GM19438 (cell line): ENCODE results near the gene C14orf132.

ENCODE experiments used
- ATAC-seq: cut with Tn5 transposase; IDR thresholded peaks from one replicate; pipeline ENCODE4 v1.9.1; 2021; ENCODE audit warnings: low read depth; ENCODE audit not compliant: unreplicated experiment

The C14orf132 gene

GRCh38 chr14:96081767-96082400 lies 42.7 kb downstream of the C14orf132 start:
- ATAC-seq, result no peak

GRCh38 chr14:96082420-96083300 lies 43.5 kb downstream of the C14orf132 start:
- no peak for ATAC-seq

- ATAC-seq, result no peak
Observed at GRCh38 chr14:96083667-96084320, 44.6 kb downstream of the C14orf132 start.

GRCh38 chr14:96084796-96085195 lies 45.6 kb downstream of the C14orf132 start:
- no peak for ATAC-seq

- ATAC-seq, result no peak
Observed at GRCh38 chr14:96085369-96085768, 46.2 kb downstream of the C14orf132 start.

GRCh38 chr14:96086032-96086431 lies 46.9 kb downstream of the C14orf132 start:
- ATAC-seq, result no peak

- ATAC-seq, result no peak
Observed at GRCh38 chr14:96086574-96087077, 47.5 kb downstream of the C14orf132 start.

- ATAC-seq, result no peak
Observed at GRCh38 chr14:96088074-96088473, 48.9 kb downstream of the C14orf132 start.

GRCh38 chr14:96088481-96088880 lies 49.3 kb downstream of the C14orf132 start:
- ATAC-seq, result no peak

- no peak for ATAC-seq
Observed at GRCh38 chr14:96088911-96089310, 49.7 kb downstream of the C14orf132 start.

GRCh38 chr14:96089401-96089800 lies 50.2 kb downstream of the C14orf132 start:
- no peak for ATAC-seq

GRCh38 chr14:96090441-96091148 lies 51.4 kb downstream of the C14orf132 start:
- no peak for ATAC-seq

- no peak for ATAC-seq
Observed at GRCh38 chr14:96091149-96091693, 52.1 kb downstream of the C14orf132 start.

GRCh38 chr14:96091941-96092411 lies 52.8 kb downstream of the C14orf132 start:
- no peak for ATAC-seq

GRCh38 chr14:96092936-96093335 lies 53.8 kb downstream of the C14orf132 start:
- no peak for ATAC-seq

GRCh38 chr14:96094211-96094610 lies 55.0 kb downstream of the C14orf132 start:
- ATAC-seq, result no peak

- ATAC-seq, result no peak
Observed at GRCh38 chr14:96094656-96095055, 55.5 kb downstream of the C14orf132 start.

- no peak for ATAC-seq
Observed at GRCh38 chr14:96095058-96095457, 55.9 kb downstream of the C14orf132 start.

GRCh38 chr14:96095581-96096476 lies 56.7 kb downstream of the C14orf132 start:
- ATAC-seq, result no peak
